Activated T-helper 2 cell treated with anti-CD3 and anti-CD28 coated beads, Interferon-gamma antibody, Interleukin-2, Interleukin-4, amounts not matched to agents 10 μg/mL and 5 μg/mL and 100 μg/mL, durations not matched to agents 14 hours and 24 hours and 36 hours (primary cell): ENCODE measurements around the gene OR2L2. TPM values are rescaled to one million over a fixed set of nuclear protein-coding genes. Genes with fewer than 3 reads are reported as not detected.
"Not testable (repeated sequence)": the region's sequence is repeated elsewhere in the genome, so short reads cannot be mapped to it uniquely, and the experiment has no call there.

Experiments used
- DNase-seq: peaks from one replicate; pipeline ENCODE4 v3.0.0; 2021; ENCODE audit warnings: low spot score
- H3K27ac Mint-ChIP-seq: one replicate; pipeline ENCODE4 v1.8.0; 2021; ENCODE audit warnings: mixed read lengths
- H3K27me3 Mint-ChIP-seq: one replicate; pipeline ENCODE4 v1.8.0; 2021; ENCODE audit warnings: low read depth, mixed read lengths
- H3K36me3 Mint-ChIP-seq: one replicate; pipeline ENCODE4 v1.8.0; 2021; ENCODE audit warnings: low read depth, mixed read lengths
- H3K4me1 Mint-ChIP-seq: one replicate; pipeline ENCODE4 v1.8.0; 2021; ENCODE audit warnings: low read depth, mixed read lengths
- H3K4me3 Mint-ChIP-seq: one replicate; pipeline ENCODE4 v1.8.0; 2021; ENCODE audit warnings: low read depth, mild to moderate bottlenecking, moderate library complexity, mixed read lengths
- H3K9me3 Mint-ChIP-seq: one replicate; pipeline ENCODE4 v1.8.0; 2021; ENCODE audit warnings: mixed read lengths
- intact Hi-C: fragments of 100-400 bp; cut with micrococcal nuclease; formaldehyde crosslinking; loops from one replicate; pipeline ENCODE4 v1.15.1; 2023
- total RNA-seq: library from RNA; stranded (reverse); gene quantifications from 2 replicates; pipeline ENCODE4 v1.2.3, GENCODE V29; 2022

The OR2L2 gene
- total RNA-seq, 1 donor from 2014 or later: 0.05 TPM

- no peak for DNase-seq
- no peaks in the 10 kb centered on the region for H3K27me3 Mint-ChIP-seq
- H3K9me3 Mint-ChIP-seq: peaks cover 18% of the 10 kb centered on the region
- no peak overlapping the region for H3K27ac Mint-ChIP-seq
- intact Hi-C loops: no loop called here
- no peaks in the 10 kb centered on the region for H3K4me1 Mint-ChIP-seq
- H3K36me3 Mint-ChIP-seq: no peaks in the 10 kb centered on the region
- H3K4me3 Mint-ChIP-seq: no peak overlapping the region
These were observed 35.7 kb downstream of the OR2L2 start for GRCh38 chr1:248065604-248066003.

GRCh38 chr1:248083864-248084263, 54.0 kb downstream of the OR2L2 start:
- H3K36me3 Mint-ChIP-seq, H3K4me1 Mint-ChIP-seq, H3K27ac Mint-ChIP-seq, H3K27me3 Mint-ChIP-seq, H3K4me3 Mint-ChIP-seq, DNase-seq, intact Hi-C loops, H3K9me3 Mint-ChIP-seq: not testable (repeated sequence)

Other genes starting within 250 kb of the OR2L2 start
- gene OR14A16, start 206.0 kb upstream of the OR2L2 start, total RNA-seq: not detected in 2 replicates
- not detected in 2 replicates for gene OR11L1, start 188.2 kb upstream of the OR2L2 start, total RNA-seq
- gene TRIM58, start 172.9 kb upstream of the OR2L2 start, total RNA-seq: 0.30 and 0.48 TPM in 2 replicates
- gene OR2W3, start 134.5 kb upstream of the OR2L2 start, total RNA-seq: not detected in 2 replicates
- not detected in 2 replicates for gene OR2T8, start 109.8 kb upstream of the OR2L2 start, total RNA-seq
- gene OR2AJ1, start 105.2 kb upstream of the OR2L2 start, total RNA-seq: not detected in 2 replicates
- 0.21 TPM in 2 replicates for gene OR2L8, start 81.2 kb upstream of the OR2L2 start, total RNA-seq
- gene OR2AK2, start 64.8 kb upstream of the OR2L2 start, total RNA-seq: not detected in 2 replicates
- gene OR2L5, start 16.4 kb upstream of the OR2L2 start, total RNA-seq: not detected in 2 replicates
- gene OR2L3, start 16.8 kb downstream of the OR2L2 start, total RNA-seq: not detected in 2 replicates
- gene OR2L13, start 65.1 kb downstream of the OR2L2 start, total RNA-seq: not detected in 2 replicates
- not detected in 2 replicates for gene OR2M5, start 115.1 kb downstream of the OR2L2 start, total RNA-seq
- not detected in 2 replicates for gene OR2M2, start 144.8 kb downstream of the OR2L2 start, total RNA-seq
- not detected in 2 replicates for gene OR2M3, start 167.2 kb downstream of the OR2L2 start, total RNA-seq
- not detected in 2 replicates for gene OR2M4, start 201.3 kb downstream of the OR2L2 start, total RNA-seq
- gene OR2T33, start 247.9 kb downstream of the OR2L2 start, total RNA-seq: not detected in 2 replicates